ENCODE measurements around the gene CELSR1. TPM values are rescaled to one million over a fixed set of nuclear protein-coding genes. Genes with fewer than 3 reads are reported as not detected.
A peak's percentile ranks its signal among the peaks of the same experiment; 100 is the strongest.

CELSR1 gene
- total RNA-seq, 2 donors from 2014 or later, result 3.0 to 6.0 TPM

- Mint-ChIP-seq H3K27me3 (peaks cover 6% of the 10 kb centered on the region), H3K27ac (no peak overlapping the region), H3K36me3 (ENCODE audit: low read depth) (no peaks in the 10 kb centered on the region), H3K4me1 (no peaks in the 10 kb centered on the region), H3K4me3 (no peak overlapping the region)
- DNase-seq, result no peak
- no peak for ATAC-seq
- H3K9me3 ChIP-seq (ENCODE audit: control insufficient read depth, low read length, poor library complexity, severe bottlenecking), result no peaks in the 10 kb centered on the region
These were observed 149.7 kb downstream of the CELSR1 start for GRCh38 chr22:46387748-46388147.

GRCh38 chr22:46386312-46386711, 151.1 kb downstream of the CELSR1 start:
- no peak overlapping the region for H3K4me3 Mint-ChIP-seq
- ATAC-seq (no peak), DNase-seq (no peak)
- H3K36me3 Mint-ChIP-seq (ENCODE audit: low read depth), result no peaks in the 10 kb centered on the region
- H3K27ac Mint-ChIP-seq, result no peak overlapping the region
- H3K27me3 Mint-ChIP-seq, result peaks cover 6% of the 10 kb centered on the region
- no peaks in the 10 kb centered on the region for H3K9me3 ChIP-seq (ENCODE audit: control insufficient read depth, low read length, poor library complexity, severe bottlenecking)
- no peaks in the 10 kb centered on the region for H3K4me1 Mint-ChIP-seq

GRCh38 chr22:46382524-46382923, 154.9 kb downstream of the CELSR1 start:
- DNase-seq (no peak), ATAC-seq (no peak)
- Mint-ChIP-seq H3K4me3 (no peak overlapping the region), H3K27ac (no peak overlapping the region), H3K36me3 (ENCODE audit: low read depth) (no peaks in the 10 kb centered on the region), H3K4me1 (peaks cover 3% of the 10 kb centered on the region), H3K27me3 (no peaks in the 10 kb centered on the region)
- no peaks in the 10 kb centered on the region for H3K9me3 ChIP-seq (ENCODE audit: control insufficient read depth, low read length, poor library complexity, severe bottlenecking)

GRCh38 chr22:46381731-46382130, 155.7 kb downstream of the CELSR1 start:
- H3K36me3 Mint-ChIP-seq (ENCODE audit: low read depth), result no peaks in the 10 kb centered on the region
- no peak overlapping the region for H3K27ac Mint-ChIP-seq
- H3K27me3 Mint-ChIP-seq, result no peaks in the 10 kb centered on the region
- H3K9me3 ChIP-seq (ENCODE audit: control insufficient read depth, low read length, poor library complexity, severe bottlenecking), result no peaks in the 10 kb centered on the region
- no peak overlapping the region for H3K4me3 Mint-ChIP-seq
- ATAC-seq (no peak), DNase-seq (no peak)
- H3K4me1 Mint-ChIP-seq, result peaks cover 3% of the 10 kb centered on the region

- Mint-ChIP-seq H3K4me3 (no peak overlapping the region), H3K27me3 (no peaks in the 10 kb centered on the region), H3K4me1 (peaks cover 3% of the 10 kb centered on the region), H3K27ac (peak overlapping the region; percentile 8), H3K36me3 (ENCODE audit: low read depth) (no peaks in the 10 kb centered on the region)
- DNase-seq (no peak), ATAC-seq (no peak)
- H3K9me3 ChIP-seq (ENCODE audit: control insufficient read depth, low read length, poor library complexity, severe bottlenecking), result no peaks in the 10 kb centered on the region
These were observed 156.3 kb downstream of the CELSR1 start for GRCh38 chr22:46381142-46381541.

GRCh38 chr22:46380581-46380980, 156.8 kb downstream of the CELSR1 start:
- H3K27ac Mint-ChIP-seq, result peak overlapping the region; percentile 8
- ATAC-seq (no peak), DNase-seq (no peak)
- H3K4me1 Mint-ChIP-seq, result peaks cover 3% of the 10 kb centered on the region
- H3K4me3 Mint-ChIP-seq, result no peak overlapping the region
- H3K27me3 Mint-ChIP-seq, result no peaks in the 10 kb centered on the region
- H3K9me3 ChIP-seq (ENCODE audit: control insufficient read depth, low read length, poor library complexity, severe bottlenecking), result no peaks in the 10 kb centered on the region
- no peaks in the 10 kb centered on the region for H3K36me3 Mint-ChIP-seq (ENCODE audit: low read depth)

GRCh38 chr22:46380069-46380468, 157.4 kb downstream of the CELSR1 start:
- no peaks in the 10 kb centered on the region for H3K36me3 Mint-ChIP-seq (ENCODE audit: low read depth)
- no peak for ATAC-seq

GRCh38 chr22:46379066-46379930, 158.1 kb downstream of the CELSR1 start:
- H3K36me3 Mint-ChIP-seq (ENCODE audit: low read depth), result no peaks in the 10 kb centered on the region
- ATAC-seq (no peak), DNase-seq (no peak)
- H3K4me1 Mint-ChIP-seq, result peaks cover 5% of the 10 kb centered on the region
- no peak overlapping the region for H3K4me3 Mint-ChIP-seq
- no peaks in the 10 kb centered on the region for H3K27me3 Mint-ChIP-seq
- H3K9me3 ChIP-seq (ENCODE audit: control insufficient read depth, low read length, poor library complexity, severe bottlenecking), result no peaks in the 10 kb centered on the region
- no peak overlapping the region for H3K27ac Mint-ChIP-seq

More at GRCh38 chr22:46380069-46380468, 157.4 kb downstream of the CELSR1 start:
- no peaks in the 10 kb centered on the region for H3K9me3 ChIP-seq (ENCODE audit: control insufficient read depth, low read length, poor library complexity, severe bottlenecking)
- Mint-ChIP-seq H3K4me3 (no peak overlapping the region), H3K27me3 (no peaks in the 10 kb centered on the region), H3K4me1 (peaks cover 3% of the 10 kb centered on the region), H3K27ac (no peak overlapping the region)
- DNase-seq, result no peak

- no peaks in the 10 kb centered on the region for H3K27me3 Mint-ChIP-seq
- H3K4me3 Mint-ChIP-seq, result no peak overlapping the region
- no peak overlapping the region for H3K27ac Mint-ChIP-seq
- H3K36me3 Mint-ChIP-seq (ENCODE audit: low read depth), result no peaks in the 10 kb centered on the region
- H3K9me3 ChIP-seq (ENCODE audit: control insufficient read depth, low read length, poor library complexity, severe bottlenecking), result no peaks in the 10 kb centered on the region
- no peak for DNase-seq
- no peak for ATAC-seq
- peaks cover 12% of the 10 kb centered on the region for H3K4me1 Mint-ChIP-seq
These were observed 158.9 kb downstream of the CELSR1 start for GRCh38 chr22:46378426-46379065.

GRCh38 chr22:46377525-46378425, 159.6 kb downstream of the CELSR1 start:
- DNase-seq, result no peak
- no peaks in the 10 kb centered on the region for H3K9me3 ChIP-seq (ENCODE audit: control insufficient read depth, low read length, poor library complexity, severe bottlenecking)
- Mint-ChIP-seq H3K27ac (no peak overlapping the region), H3K27me3 (no peaks in the 10 kb centered on the region), H3K36me3 (ENCODE audit: low read depth) (no peaks in the 10 kb centered on the region), H3K4me1 (peaks cover 16% of the 10 kb centered on the region), H3K4me3 (no peak overlapping the region)
- no peak for ATAC-seq

- DNase-seq (no peak), ATAC-seq (no peak)
- peaks cover 20% of the 10 kb centered on the region for H3K4me1 Mint-ChIP-seq
- H3K27me3 Mint-ChIP-seq, result no peaks in the 10 kb centered on the region
- no peak overlapping the region for H3K4me3 Mint-ChIP-seq
- H3K36me3 Mint-ChIP-seq (ENCODE audit: low read depth), result no peaks in the 10 kb centered on the region
- no peak overlapping the region for H3K27ac Mint-ChIP-seq
- H3K9me3 ChIP-seq (ENCODE audit: control insufficient read depth, low read length, poor library complexity, severe bottlenecking), result no peaks in the 10 kb centered on the region
These were observed 160.4 kb downstream of the CELSR1 start for GRCh38 chr22:46376908-46377524.

- Mint-ChIP-seq H3K36me3 (ENCODE audit: low read depth) (peaks cover 3% of the 10 kb centered on the region), H3K27me3 (no peaks in the 10 kb centered on the region), H3K4me1 (peaks cover 27% of the 10 kb centered on the region), H3K4me3 (no peak overlapping the region), H3K27ac (no peak overlapping the region)
- no peaks in the 10 kb centered on the region for H3K9me3 ChIP-seq (ENCODE audit: control insufficient read depth, low read length, poor library complexity, severe bottlenecking)
- DNase-seq, result no peak
- ATAC-seq, result no peak
These were observed 161.3 kb downstream of the CELSR1 start for GRCh38 chr22:46376111-46376510.
